Neural cell (in vitro differentiated cells): Measurements from ENCODE around the gene SH3BGR.

Experiments
- CTCF ChIP-seq: fragments of 450-650 bp; IDR thresholded peaks from 2 replicates; pipeline ENCODE4 v1.5.1; 2014; ENCODE audit warnings: antibody characterized with exemption, mild to moderate bottlenecking, moderate library complexity; ENCODE audit not compliant: poor library complexity, severe bottlenecking
- EZH2 ChIP-seq: fragments of 200-600, 300-800 bp; shearing (Covaris generic), sonication (generic); IDR thresholded peaks from 2 replicates; pipeline ENCODE4 v1.6.1; 2014; ENCODE audit warnings: antibody characterized with exemption, low read length, borderline replicate concordance, mild to moderate bottlenecking; ENCODE audit not compliant: insufficient read depth, poor library complexity, severe bottlenecking
- POLR2AphosphoS5 ChIP-seq: IDR thresholded peaks from 2 replicates; pipeline ENCODE4 v1.6.1; 2012
- RAD21 ChIP-seq: fragments of 450-650 bp; conservative IDR thresholded peaks from 2 replicates; pipeline ENCODE4 v1.6.1; 2014; ENCODE audit warnings: antibody characterized with exemption, mild to moderate bottlenecking, moderate library complexity
- SMC3 ChIP-seq: fragments of 450-650 bp; conservative IDR thresholded peaks from 2 replicates; pipeline ENCODE4 v1.6.1; 2014; ENCODE audit warnings: antibody characterized with exemption, mild to moderate bottlenecking, moderate library complexity; ENCODE audit not compliant: poor library complexity
- TAF1 ChIP-seq: IDR thresholded peaks from 2 replicates; pipeline ENCODE4 v1.6.1; 2012; ENCODE audit warnings: low read depth
- TF ChIP-seq, protein P1 (sequence below): IDR thresholded peaks from 2 replicates; pipeline ENCODE4 v1.6.1; 2012; ENCODE audit warnings: borderline replicate concordance

DNA sequence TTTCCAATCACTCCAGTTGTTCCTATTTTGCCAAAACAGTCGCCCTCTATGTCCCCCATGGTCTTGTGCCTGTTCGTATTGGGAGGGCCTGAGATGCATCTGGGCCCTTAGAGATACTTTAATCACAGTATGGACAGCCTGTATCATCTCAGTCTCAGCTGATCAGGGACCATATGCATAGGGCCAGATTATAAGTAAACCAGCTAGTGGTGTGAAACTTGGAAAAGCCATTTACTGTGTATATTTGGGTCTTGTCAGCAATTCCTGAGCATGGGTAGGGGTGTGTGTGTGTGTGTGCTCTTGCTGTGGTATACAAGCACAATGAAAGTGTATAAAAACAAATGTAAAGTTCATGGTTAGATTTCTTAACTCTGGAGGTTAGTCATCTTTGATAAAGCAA lies 22.8 kb downstream of the SH3BGR start:
- TF ChIP-seq RAD21 (no peak), CTCF (no peak), POLR2AphosphoS5 (no peak), SMC3 (no peak), EZH2 (no peak), TAF1 (no peak)
- TF ChIP-seq, protein P1, sequence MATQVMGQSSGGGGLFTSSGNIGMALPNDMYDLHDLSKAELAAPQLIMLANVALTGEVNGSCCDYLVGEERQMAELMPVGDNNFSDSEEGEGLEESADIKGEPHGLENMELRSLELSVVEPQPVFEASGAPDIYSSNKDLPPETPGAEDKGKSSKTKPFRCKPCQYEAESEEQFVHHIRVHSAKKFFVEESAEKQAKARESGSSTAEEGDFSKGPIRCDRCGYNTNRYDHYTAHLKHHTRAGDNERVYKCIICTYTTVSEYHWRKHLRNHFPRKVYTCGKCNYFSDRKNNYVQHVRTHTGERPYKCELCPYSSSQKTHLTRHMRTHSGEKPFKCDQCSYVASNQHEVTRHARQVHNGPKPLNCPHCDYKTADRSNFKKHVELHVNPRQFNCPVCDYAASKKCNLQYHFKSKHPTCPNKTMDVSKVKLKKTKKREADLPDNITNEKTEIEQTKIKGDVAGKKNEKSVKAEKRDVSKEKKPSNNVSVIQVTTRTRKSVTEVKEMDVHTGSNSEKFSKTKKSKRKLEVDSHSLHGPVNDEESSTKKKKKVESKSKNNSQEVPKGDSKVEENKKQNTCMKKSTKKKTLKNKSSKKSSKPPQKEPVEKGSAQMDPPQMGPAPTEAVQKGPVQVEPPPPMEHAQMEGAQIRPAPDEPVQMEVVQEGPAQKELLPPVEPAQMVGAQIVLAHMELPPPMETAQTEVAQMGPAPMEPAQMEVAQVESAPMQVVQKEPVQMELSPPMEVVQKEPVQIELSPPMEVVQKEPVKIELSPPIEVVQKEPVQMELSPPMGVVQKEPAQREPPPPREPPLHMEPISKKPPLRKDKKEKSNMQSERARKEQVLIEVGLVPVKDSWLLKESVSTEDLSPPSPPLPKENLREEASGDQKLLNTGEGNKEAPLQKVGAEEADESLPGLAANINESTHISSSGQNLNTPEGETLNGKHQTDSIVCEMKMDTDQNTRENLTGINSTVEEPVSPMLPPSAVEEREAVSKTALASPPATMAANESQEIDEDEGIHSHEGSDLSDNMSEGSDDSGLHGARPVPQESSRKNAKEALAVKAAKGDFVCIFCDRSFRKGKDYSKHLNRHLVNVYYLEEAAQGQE: no peak
